Activated CD4-positive, alpha-beta memory T cell treated with anti-CD3 and anti-CD28 coated beads, Interleukin-2, amount 10 ng/mL, durations not matched to agents 7 days and 5 days (primary cell): ENCODE measurements around the gene ZNF335. TPM values are rescaled to one million over a fixed set of nuclear protein-coding genes. Genes with fewer than 3 reads are reported as not detected.
"Not testable (repeated sequence)": the region's sequence is repeated elsewhere in the genome, so short reads cannot be mapped to it uniquely, and the experiment has no call there.

Experiments
- CTCF ChIA-PET: fragments of 350-600 bp; sonication (Branson Sonifier 250); formaldehyde crosslinking; loops from one replicate; lab custom pipeline; 2021; ENCODE audit warnings: antibody characterized with exemption, inconsistent platforms; lab: Charles Lee
- POLR2A ChIA-PET: fragments of 350-600 bp; sonication (Branson Sonifier 250); formaldehyde crosslinking; loops from one replicate; lab custom pipeline; 2021; ENCODE audit warnings: antibody characterized with exemption; lab: Charles Lee
- DNase-seq: peaks from one replicate; pipeline ENCODE4 v3.0.0-alpha.2; 2020
- H3K27ac Mint-ChIP-seq: one replicate; pipeline ENCODE4 v1.8.0; 2021; ENCODE audit warnings: mild to moderate bottlenecking, mixed read lengths
- H3K27me3 Mint-ChIP-seq: one replicate; pipeline ENCODE4 v1.8.0; 2021; ENCODE audit warnings: mixed read lengths
- H3K36me3 Mint-ChIP-seq: one replicate; pipeline ENCODE4 v1.8.0; 2021; ENCODE audit warnings: low read depth, mixed read lengths
- H3K4me1 Mint-ChIP-seq: one replicate; pipeline ENCODE4 v1.8.0; 2021; ENCODE audit warnings: mixed read lengths
- H3K4me3 Mint-ChIP-seq: one replicate; pipeline ENCODE4 v1.8.0; 2021; ENCODE audit warnings: mild to moderate bottlenecking, mixed read lengths
- H3K9me3 Mint-ChIP-seq: one replicate; pipeline ENCODE4 v1.8.0; 2021; ENCODE audit warnings: mixed read lengths
- total RNA-seq, 2 experiments: library from RNA; stranded (reverse); gene quantifications; one replicate each; pipeline ENCODE4 v1.2.3, GENCODE V29; 2021

ZNF335 gene
- total RNA-seq, 2 experiments from 2014 or later: 35.7 to 36.7 TPM

DNA sequence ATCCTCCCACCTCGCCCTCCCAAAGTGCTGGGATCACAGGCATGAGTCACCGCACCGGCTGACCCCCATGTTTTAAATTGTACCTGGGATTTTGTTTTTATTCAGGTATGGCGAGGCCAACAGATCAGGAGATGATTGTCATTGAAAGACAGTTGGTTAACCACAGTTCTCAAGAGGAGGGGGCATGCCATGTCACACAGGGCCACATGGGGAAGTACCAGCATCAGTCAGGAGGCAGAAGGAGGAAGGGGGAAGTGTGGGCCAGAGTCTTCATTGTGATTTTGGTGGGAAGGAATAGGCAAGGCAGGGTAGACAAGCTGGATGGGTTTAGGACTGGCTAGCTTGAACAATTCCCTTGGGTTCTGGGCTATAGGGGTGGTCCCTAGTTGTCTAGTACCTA, 26.8 kb upstream of the ZNF335 start:
- no peak overlapping the region for H3K27ac Mint-ChIP-seq
- no peaks in the 10 kb centered on the region for H3K9me3 Mint-ChIP-seq
- CTCF ChIA-PET: interaction anchor here (1.0 to 4.0 kb wide), 4 partner anchors 12 to 28 kb away, joined by 3 to 26 read pairs (median 12); no protein-coding TSS in a partner anchor
- H3K27me3 Mint-ChIP-seq: peaks cover 17% of the 10 kb centered on the region
- POLR2A ChIA-PET: interaction anchor here (1.1 to 1.8 kb wide), 2 partner anchors 26 to 28 kb away, joined by 3 to 4 read pairs; partner anchors contain the start of gene ZNF335
- H3K36me3 Mint-ChIP-seq: no peaks in the 10 kb centered on the region
- peaks cover 51% of the 10 kb centered on the region for H3K4me1 Mint-ChIP-seq
- no peak overlapping the region for H3K4me3 Mint-ChIP-seq
- DNase-seq: no peak

DNA sequence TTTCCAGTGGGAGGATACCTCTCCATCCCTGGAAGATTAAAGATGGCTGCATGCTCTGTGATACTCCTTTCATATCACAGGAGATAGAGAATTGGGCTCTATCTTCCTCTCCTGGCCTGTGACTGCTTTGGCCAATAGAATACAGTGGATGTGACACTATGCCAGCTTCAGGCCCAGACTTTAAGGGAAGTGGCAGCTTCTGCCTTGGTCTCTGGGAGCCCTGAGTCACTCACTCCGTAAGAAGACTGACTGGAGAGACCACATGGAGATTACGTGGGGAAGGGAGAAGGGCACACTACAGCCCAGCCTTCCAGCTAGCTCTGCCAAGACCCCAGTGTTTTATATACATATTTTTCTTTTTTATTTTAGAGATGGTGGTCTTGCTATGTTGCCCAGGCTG, 26.3 kb upstream of the ZNF335 start:
- Mint-ChIP-seq H3K4me1 (peaks cover 52% of the 10 kb centered on the region), H3K4me3 (no peak overlapping the region), H3K9me3 (no peaks in the 10 kb centered on the region), H3K27me3 (peaks cover 17% of the 10 kb centered on the region), H3K36me3 (no peaks in the 10 kb centered on the region), H3K27ac (no peak overlapping the region)
- no peak for DNase-seq
- ChIA-PET CTCF (interaction anchor here (1.4 to 4.0 kb wide), 5 partner anchors 11 to 29 kb away, joined by 3 to 26 read pairs (median 12); no protein-coding TSS in a partner anchor), POLR2A (interaction anchor here (1.8 kb wide), 1 partner anchor 26 kb away, joined by 4 read pairs; the partner anchor contains the start of gene ZNF335)

DNA sequence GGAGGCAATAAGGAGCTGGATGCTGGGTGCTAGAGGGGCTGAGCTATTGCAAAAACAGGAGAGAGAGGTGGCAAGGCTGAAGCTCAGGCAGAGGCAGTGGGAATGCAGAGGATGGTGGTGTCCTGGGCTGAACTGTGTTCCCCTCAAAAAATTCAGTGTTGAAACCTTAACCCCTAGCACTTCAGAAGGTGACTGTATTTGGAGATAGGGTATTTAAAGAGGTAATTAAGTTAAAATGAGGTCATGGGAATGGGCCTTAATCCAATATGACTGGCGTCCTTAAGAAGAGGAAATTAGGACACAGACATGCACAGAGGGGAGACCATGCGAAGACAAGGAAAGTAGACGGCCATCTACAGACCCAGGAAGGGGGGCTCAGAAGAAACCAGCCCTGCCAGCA, 25.2 kb upstream of the ZNF335 start:
- ChIA-PET CTCF (interaction anchor here (0.9 to 3.1 kb wide), 4 partner anchors 8 to 27 kb away, joined by 3 to 12 read pairs (median 4); no protein-coding TSS in a partner anchor), POLR2A (no interaction called here)
- no peak overlapping the region for H3K27ac Mint-ChIP-seq
- H3K4me3 Mint-ChIP-seq: no peak overlapping the region
- peaks cover 50% of the 10 kb centered on the region for H3K4me1 Mint-ChIP-seq
- no peaks in the 10 kb centered on the region for H3K36me3 Mint-ChIP-seq
- no peak for DNase-seq
- H3K27me3 Mint-ChIP-seq: peaks cover 17% of the 10 kb centered on the region
- H3K9me3 Mint-ChIP-seq: no peaks in the 10 kb centered on the region

DNA sequence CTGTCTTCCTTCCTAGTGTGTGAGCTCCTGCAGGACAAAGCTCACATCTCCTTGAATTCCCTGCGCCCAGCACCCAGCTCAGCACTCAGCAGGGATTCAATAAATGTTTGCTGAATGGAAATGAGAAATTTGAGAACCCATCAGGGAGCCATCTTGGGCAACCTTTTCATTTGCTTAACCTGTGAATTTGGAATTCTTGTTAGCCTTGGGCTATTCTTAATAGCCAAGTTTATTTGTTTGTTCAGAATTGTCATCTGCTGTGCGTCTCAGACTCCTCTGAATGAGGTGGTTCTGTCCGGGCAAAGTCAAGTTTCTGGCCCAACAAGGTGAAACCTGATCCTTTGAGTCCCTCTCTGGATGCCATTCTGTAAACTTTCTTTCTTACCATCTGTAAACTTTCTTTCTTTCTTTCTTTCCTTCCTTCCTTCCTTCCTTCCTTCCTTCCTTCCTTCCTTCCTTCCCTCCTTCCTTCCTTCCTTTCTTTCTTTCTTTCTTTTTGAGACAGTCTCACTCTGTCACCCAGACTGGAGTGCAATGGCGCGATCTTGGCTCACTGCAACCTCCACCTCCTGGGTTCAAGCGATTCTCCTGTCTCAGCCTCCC, 23.6 kb upstream of the ZNF335 start:
- CTCF ChIA-PET: interaction anchor here (1.0 to 3.1 kb wide), 3 partner anchors 16 to 26 kb away, joined by 3 to 12 read pairs (median 5); no protein-coding TSS in a partner anchor
- POLR2A ChIA-PET: not testable (repeated sequence)

DNA sequence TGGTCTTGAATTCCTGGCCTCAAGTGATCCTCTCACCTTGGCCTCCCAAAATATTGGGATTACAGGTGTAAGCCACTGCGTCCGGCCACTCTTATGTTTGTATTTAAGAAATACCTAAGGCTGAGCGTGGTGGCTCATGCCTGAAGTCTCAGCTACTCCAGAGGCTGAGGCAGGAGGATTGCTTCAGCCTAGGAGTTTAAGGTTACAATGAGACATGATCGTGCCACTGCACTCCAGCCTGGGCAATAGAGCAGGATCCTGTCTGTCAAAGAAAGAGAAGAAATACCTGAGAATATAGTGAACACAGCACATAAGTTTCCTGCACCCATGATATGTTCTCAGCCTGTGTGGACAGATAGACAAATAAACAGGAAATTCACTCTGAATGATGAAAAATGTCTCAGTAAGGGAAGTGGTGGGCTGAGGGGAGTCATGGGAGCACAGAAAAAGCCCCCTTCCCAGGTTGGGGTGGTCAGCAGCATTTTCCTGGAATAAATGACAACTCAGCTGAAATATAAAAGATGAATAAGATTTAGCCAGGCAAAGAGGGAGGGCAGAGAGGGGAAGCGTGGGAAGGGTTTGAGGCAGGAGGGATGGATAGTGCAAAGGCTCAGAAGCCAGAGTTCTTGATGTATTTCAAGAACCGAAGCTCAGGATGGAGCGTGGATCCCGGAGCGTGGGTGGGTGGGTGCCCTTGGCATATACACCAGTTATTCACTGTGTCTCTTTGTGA, 22.9 kb upstream of the ZNF335 start:
- no peaks in the 10 kb centered on the region for H3K36me3 Mint-ChIP-seq
- DNase-seq: no peak
- peaks cover 12% of the 10 kb centered on the region for H3K27me3 Mint-ChIP-seq
- no peaks in the 10 kb centered on the region for H3K9me3 Mint-ChIP-seq
- H3K4me3 Mint-ChIP-seq: no peak overlapping the region
- POLR2A ChIA-PET: no interaction called here
- H3K4me1 Mint-ChIP-seq: peaks cover 36% of the 10 kb centered on the region
- H3K27ac Mint-ChIP-seq: no peak overlapping the region
- CTCF ChIA-PET: interaction anchor here (1.0 to 3.1 kb wide), 2 partner anchors 17 to 25 kb away, joined by 5 to 12 read pairs; no protein-coding TSS in a partner anchor

More for the DNA sequence above, 23.6 kb upstream of the ZNF335 start:
- H3K4me3 Mint-ChIP-seq, H3K27ac Mint-ChIP-seq, H3K36me3 Mint-ChIP-seq, H3K9me3 Mint-ChIP-seq, DNase-seq: not testable (repeated sequence)
- Mint-ChIP-seq H3K4me1 (peaks cover 43% of the 10 kb centered on the region), H3K27me3 (peaks cover 14% of the 10 kb centered on the region)

DNA sequence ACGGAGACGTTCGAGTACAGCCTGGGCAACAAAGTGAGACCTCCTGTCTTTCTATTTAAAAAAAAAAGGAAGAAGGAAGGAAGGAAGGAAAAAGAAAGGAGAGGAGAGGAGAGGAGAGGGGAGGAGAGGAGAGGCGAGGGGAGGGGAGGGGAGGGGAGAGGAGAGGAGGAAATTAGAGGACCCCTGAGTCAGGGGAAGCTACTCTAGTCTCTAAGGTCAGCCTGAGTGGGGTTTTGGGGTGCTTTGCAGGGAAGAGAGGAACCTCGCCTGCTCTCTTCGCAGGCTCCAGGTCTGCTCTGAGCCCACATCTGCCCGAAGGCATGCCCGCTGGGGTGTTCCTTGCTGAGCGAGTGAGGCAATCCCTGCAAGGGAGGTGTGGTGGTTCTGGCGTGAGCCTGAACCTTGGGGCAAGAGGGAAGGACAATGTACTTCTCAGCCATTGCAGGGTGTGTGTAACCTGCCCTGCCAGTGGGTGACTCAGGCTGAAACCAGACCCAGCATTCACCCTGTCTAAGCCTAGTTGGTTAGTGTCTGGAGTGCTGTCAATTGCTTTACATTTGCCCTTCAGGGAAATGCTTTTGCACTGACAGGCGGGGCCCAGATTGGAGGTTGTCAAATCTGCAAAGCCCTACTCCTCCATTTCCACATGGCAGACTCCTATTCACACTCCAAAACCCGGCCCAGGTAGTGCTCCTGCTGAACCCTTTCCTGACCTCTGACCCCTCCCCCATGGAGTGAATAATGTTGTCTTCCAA, 21.4 kb upstream of the ZNF335 start:
- ChIA-PET POLR2A (interaction anchor here (0.6 to 1.0 kb wide), 2 partner anchors 30 to 58 kb away, joined by 3 read pairs; no protein-coding TSS in a partner anchor), CTCF (no interaction called here)
- H3K4me1 Mint-ChIP-seq: peaks cover 21% of the 10 kb centered on the region
- no peaks in the 10 kb centered on the region for H3K9me3 Mint-ChIP-seq
- H3K27ac Mint-ChIP-seq: no peak overlapping the region
- H3K27me3 Mint-ChIP-seq: peaks cover 9% of the 10 kb centered on the region
- no peaks in the 10 kb centered on the region for H3K36me3 Mint-ChIP-seq
- no peak for DNase-seq
- H3K4me3 Mint-ChIP-seq: no peak overlapping the region

DNA sequence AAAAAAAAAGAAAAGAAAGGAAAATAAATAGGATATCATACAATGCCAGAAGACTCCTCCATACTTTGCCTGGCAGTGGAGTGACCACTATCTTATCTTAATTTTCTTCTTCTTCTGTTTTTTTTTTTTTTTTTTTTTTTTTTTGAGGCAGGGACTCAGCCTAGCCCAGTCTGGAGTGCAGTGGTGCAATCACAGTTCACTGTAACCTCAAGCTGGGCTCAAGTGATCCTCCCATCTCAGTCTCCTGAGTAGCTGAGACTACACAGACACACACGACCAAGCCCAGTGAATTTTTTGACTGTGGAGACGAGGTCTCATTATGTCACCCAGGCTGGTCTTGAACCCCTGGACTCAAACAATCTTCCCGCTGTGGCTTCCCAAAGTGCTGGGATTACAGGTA, 19.6 kb upstream of the ZNF335 start:
- CTCF ChIA-PET: interaction anchor here (0.6 to 0.7 kb wide), 2 partner anchors 82 to 83 kb away, joined by 3 to 5 read pairs; no protein-coding TSS in a partner anchor

DNA sequence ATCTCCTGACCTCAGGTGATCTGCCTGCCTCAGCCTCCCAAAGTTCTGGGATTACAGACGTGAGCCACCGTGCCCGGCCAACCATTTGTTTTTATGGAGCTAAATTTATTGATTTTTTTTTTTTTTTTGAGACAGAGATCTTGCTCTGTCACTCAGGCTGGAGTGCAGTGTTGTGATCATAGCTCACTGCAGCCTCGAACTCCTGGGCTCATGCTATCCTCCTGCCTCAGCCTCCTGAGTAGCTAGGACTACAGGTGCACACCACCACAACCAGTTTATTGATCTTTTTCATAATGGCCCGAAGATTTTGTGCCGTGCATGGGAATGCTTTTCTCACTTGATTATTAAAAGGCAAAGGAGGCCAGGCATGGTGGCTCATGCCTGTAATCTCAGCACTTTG, 16.8 kb upstream of the ZNF335 start:
- H3K27me3 Mint-ChIP-seq, POLR2A ChIA-PET, H3K4me1 Mint-ChIP-seq, H3K4me3 Mint-ChIP-seq, H3K36me3 Mint-ChIP-seq, DNase-seq, H3K27ac Mint-ChIP-seq, H3K9me3 Mint-ChIP-seq: not testable (repeated sequence)
- CTCF ChIA-PET: interaction anchor here (0.8 to 8.9 kb wide), 6 partner anchors 12 to 190 kb away, joined by 4 to 135 read pairs (median 13); partner anchors contain the start of gene MMP9

More for the DNA sequence above, 19.6 kb upstream of the ZNF335 start:
- POLR2A ChIA-PET: no interaction called here
- Mint-ChIP-seq H3K27me3 (peaks cover 8% of the 10 kb centered on the region), H3K4me3 (no peak overlapping the region), H3K4me1 (peaks cover 15% of the 10 kb centered on the region), H3K9me3 (no peaks in the 10 kb centered on the region), H3K36me3 (no peaks in the 10 kb centered on the region), H3K27ac (no peak overlapping the region)
- DNase-seq: no peak

DNA sequence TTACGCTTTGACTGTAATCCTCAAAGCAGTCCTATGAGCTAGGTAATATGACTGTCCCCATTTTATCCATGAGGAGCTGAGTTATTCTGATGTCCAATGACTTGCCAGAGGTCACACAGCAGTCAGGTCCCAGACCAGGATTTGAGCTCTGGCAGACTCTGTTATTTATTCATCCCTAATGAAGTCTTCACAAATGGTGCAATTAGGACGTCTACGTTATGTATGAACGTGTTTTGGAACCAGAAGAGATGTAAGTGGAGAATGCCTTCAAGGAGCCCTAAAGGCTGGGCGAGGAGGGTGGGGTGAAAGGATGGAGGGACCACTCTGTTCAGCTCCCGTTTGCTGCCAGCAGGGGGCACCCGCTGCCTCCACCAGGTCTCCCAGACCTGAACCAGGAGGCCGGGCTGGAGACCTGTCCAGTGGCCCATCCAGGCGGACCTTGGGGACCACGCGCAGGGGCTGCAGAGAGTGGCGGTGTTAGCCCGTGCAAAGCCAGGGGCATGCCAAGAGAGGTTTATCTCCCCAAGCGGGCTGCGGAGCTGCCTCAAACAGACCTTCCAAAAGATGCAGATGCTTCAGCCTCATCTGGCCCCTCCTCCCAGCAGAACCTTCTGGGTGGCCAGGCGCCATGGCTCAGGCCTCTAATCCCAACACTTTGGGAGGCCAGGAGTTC, 15.2 kb upstream of the ZNF335 start:
- no peak overlapping the region for H3K4me3 Mint-ChIP-seq
- peaks cover 4% of the 10 kb centered on the region for H3K27me3 Mint-ChIP-seq
- peak; percentile 82 for DNase-seq
- H3K27ac Mint-ChIP-seq: no peak overlapping the region
- H3K4me1 Mint-ChIP-seq: peaks cover 15% of the 10 kb centered on the region
- H3K9me3 Mint-ChIP-seq: no peaks in the 10 kb centered on the region
- ChIA-PET CTCF (interaction anchor here (0.6 to 8.9 kb wide), 32 partner anchors 9 to 1239 kb away, joined by 3 to 135 read pairs (median 4); partner anchors contain the start of genes ELMO2, MMP9, PCIF1 and ZNF335), POLR2A (interaction anchor here (0.6 to 1.2 kb wide), 5 partner anchors 14 to 129 kb away, joined by 3 to 6 read pairs (median 4); partner anchors contain the start of gene ZNF335)
- H3K36me3 Mint-ChIP-seq: no peaks in the 10 kb centered on the region

DNA sequence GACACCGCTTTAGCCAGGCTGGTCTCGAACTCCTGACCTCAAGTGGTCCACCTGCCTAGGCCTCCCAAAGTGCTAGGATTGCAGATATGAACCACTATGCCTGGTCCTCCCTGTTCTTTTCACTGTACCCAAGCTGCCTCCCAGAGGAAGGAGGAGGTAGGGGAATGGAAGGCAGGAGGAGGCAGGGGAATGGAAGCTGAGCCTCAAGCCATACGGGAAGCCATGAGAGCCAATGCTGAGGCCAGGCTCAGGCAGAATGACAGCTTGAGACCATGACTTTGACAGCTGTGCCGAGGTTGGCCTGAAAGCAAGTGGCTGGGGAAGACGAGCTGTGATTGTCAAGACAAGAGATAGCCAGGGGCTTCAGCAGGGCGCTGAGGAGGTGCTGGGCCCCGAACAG, 13.6 kb upstream of the ZNF335 start:
- no peak for DNase-seq
- CTCF ChIA-PET: interaction anchor here (2.4 to 8.9 kb wide), 2 partner anchors 15 to 26 kb away, joined by 44 to 135 read pairs; partner anchors contain the start of genes MMP9 and ZNF335
- H3K4me3 Mint-ChIP-seq: no peak overlapping the region
- H3K27ac Mint-ChIP-seq: no peak overlapping the region
- no peaks in the 10 kb centered on the region for H3K9me3 Mint-ChIP-seq
- peaks cover 15% of the 10 kb centered on the region for H3K4me1 Mint-ChIP-seq
- H3K27me3 Mint-ChIP-seq: peaks cover 4% of the 10 kb centered on the region
- POLR2A ChIA-PET: no interaction called here
- H3K36me3 Mint-ChIP-seq: no peaks in the 10 kb centered on the region

DNA sequence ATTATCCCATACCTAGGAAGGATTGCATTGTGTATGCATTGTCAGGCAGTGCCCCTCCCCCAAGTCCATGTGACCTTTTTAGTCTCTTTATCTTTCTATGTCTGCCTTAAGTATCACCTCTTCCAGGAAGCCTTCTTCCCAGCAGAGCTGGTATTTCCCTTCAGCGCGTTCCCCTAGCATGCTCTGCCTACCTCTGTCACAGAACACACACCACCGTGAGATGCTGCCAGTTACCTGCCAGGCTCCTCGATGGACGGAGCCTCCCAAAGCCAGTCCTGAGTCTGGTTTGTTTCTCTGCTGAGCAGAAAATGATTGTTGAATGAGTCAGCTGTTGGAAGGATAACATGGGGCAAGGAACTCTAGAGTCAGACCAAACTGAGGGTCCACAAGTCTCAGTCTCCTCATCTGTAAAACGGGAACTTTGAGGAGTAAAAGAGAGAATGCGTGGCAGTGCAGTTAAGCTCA, 11.3 kb upstream of the ZNF335 start:
- DNase-seq: no peak
- Mint-ChIP-seq H3K27ac (no peak overlapping the region), H3K4me1 (peaks cover 15% of the 10 kb centered on the region), H3K4me3 (no peak overlapping the region), H3K27me3 (peaks cover 11% of the 10 kb centered on the region), H3K36me3 (no peaks in the 10 kb centered on the region), H3K9me3 (no peaks in the 10 kb centered on the region)
- POLR2A ChIA-PET: interaction anchor here (0.7 to 1.6 kb wide), 3 partner anchors 11 to 30 kb away, joined by 3 to 10 read pairs (median 4); partner anchors contain the start of gene ZNF335
- CTCF ChIA-PET: interaction anchor here (0.6 to 8.9 kb wide), 4 partner anchors 11 to 29 kb away, joined by 3 to 135 read pairs (median 9); partner anchors contain the start of gene MMP9
